ENCODE results near the gene SSR3.
"Not testable (repeated sequence)": the region's sequence is repeated elsewhere in the genome, so short reads cannot be mapped to it uniquely, and the experiment has no call there.

SSR3 gene

DNA sequence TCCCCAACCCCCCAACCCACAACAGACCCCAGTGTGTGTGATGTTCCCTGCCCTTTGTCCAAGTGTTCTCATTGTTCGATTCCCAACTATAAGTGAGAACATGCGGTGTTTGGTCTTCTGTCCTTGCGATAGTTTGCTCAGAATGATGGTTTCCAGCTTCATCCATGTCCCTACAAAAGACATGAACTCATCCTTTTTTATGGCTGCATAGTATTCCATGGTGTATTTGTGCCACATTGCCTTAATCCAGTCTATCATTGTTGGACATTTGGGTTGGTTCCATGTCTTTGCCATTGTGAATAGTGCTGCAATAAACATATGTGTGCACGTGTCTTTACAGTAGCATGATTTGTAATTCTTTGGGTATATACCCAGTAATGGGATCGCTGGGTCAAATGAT is 34.9 kb upstream of the SSR3 start:
- H3K4me3 ChIP-seq (ENCODE audit: low read depth, low read length); H3K27ac ChIP-seq (ENCODE audit: low read depth, low read length): not testable (repeated sequence)

GRCh38 chr3:156587760-156588069 is 32.8 kb upstream of the SSR3 start:
- Histone ChIP-seq H3K79me2 (ENCODE audit: control insufficient read depth, insufficient read depth, low read length, unreplicated experiment) (no peaks in the 10 kb centered on the region), H3K36me3 (ENCODE audit: insufficient read depth, low read length) (no peaks in the 10 kb centered on the region), H2AFZ (ENCODE audit: low read length, unreplicated experiment) (no peak overlapping the region), H3K27ac (ENCODE audit: low read depth, low read length) (no peak overlapping the region), H3K27me3 (ENCODE audit: insufficient read depth, low read length) (no peaks in the 10 kb centered on the region), H3K4me1 (ENCODE audit: control insufficient read depth, insufficient read depth, low read length, unreplicated experiment) (peaks cover 4% of the 10 kb centered on the region), H3K4me3 (ENCODE audit: low read depth, low read length) (no peak overlapping the region)

More for the DNA sequence above, 34.9 kb upstream of the SSR3 start:
- H3K36me3 ChIP-seq (ENCODE audit: insufficient read depth, low read length); H2AFZ ChIP-seq (ENCODE audit: low read length, unreplicated experiment); H3K27me3 ChIP-seq (ENCODE audit: insufficient read depth, low read length); H3K79me2 ChIP-seq (ENCODE audit: control insufficient read depth, insufficient read depth, low read length, unreplicated experiment): not testable (repeated sequence)
- peaks cover 11% of the 10 kb centered on the region for H3K4me1 ChIP-seq (ENCODE audit: control insufficient read depth, insufficient read depth, low read length, unreplicated experiment)

DNA sequence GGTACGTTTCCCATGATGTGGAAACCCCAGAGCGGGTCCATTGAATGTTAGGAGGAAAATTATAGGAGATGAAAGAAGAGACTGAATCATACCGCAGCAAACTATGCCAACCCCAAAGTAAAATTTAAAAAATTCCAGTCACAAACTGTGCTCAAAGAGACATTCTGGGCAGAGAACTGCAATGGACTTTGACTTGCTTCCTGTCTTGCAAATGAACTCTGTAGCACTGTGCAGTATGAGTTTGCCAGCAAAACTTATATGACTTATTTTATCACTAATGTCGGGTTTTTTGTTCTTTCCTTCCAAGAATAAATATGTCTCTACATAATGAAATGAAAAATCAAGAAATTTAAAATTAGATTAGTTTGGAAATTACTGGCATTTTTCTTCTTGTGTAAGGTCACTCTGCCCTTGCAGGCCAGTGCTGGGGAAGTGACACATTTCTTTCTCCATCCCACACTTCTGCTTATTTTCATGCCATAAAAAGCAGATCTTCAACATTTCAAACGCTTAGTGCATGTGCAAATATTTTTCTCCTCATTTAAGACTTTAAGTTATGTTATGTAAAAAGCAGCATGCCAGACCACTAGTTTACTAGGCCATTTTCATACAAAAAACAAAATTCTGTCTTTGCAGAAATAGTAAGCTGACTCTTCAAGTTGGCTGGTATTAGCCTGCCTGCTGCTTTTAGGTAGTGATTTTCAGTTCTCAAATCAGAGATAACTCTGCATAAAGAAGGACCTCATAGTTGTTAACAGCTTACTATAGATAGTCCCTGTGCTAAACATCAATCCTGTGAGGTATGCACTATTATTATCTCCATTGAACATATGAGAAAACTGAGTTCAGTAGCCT is 32.2 kb upstream of the SSR3 start:
- Histone ChIP-seq H3K27me3 (ENCODE audit: insufficient read depth, low read length) (no peaks in the 10 kb centered on the region), H3K4me1 (ENCODE audit: control insufficient read depth, insufficient read depth, low read length, unreplicated experiment) (peaks cover 5% of the 10 kb centered on the region), H3K79me2 (ENCODE audit: control insufficient read depth, insufficient read depth, low read length, unreplicated experiment) (no peaks in the 10 kb centered on the region), H3K27ac (ENCODE audit: low read depth, low read length) (no peak overlapping the region), H3K4me3 (ENCODE audit: low read depth, low read length) (no peak overlapping the region), H2AFZ (ENCODE audit: low read length, unreplicated experiment) (peak overlapping the region; percentile 39), H3K36me3 (ENCODE audit: insufficient read depth, low read length) (no peaks in the 10 kb centered on the region)

GRCh38 chr3:156583469-156583868 is 28.6 kb upstream of the SSR3 start:
- Histone ChIP-seq H3K27ac (ENCODE audit: low read depth, low read length) (no peak overlapping the region), H3K27me3 (ENCODE audit: insufficient read depth, low read length) (no peaks in the 10 kb centered on the region), H3K36me3 (ENCODE audit: insufficient read depth, low read length) (no peaks in the 10 kb centered on the region), H3K4me1 (ENCODE audit: control insufficient read depth, insufficient read depth, low read length, unreplicated experiment) (peaks cover 6% of the 10 kb centered on the region), H3K79me2 (ENCODE audit: control insufficient read depth, insufficient read depth, low read length, unreplicated experiment) (no peaks in the 10 kb centered on the region), H2AFZ (ENCODE audit: low read length, unreplicated experiment) (no peak overlapping the region), H3K4me3 (ENCODE audit: low read depth, low read length) (no peak overlapping the region)

GRCh38 chr3:156582532-156583183 is 27.7 kb upstream of the SSR3 start:
- Histone ChIP-seq H3K4me1 (ENCODE audit: control insufficient read depth, insufficient read depth, low read length, unreplicated experiment) (peaks cover 14% of the 10 kb centered on the region), H3K4me3 (ENCODE audit: low read depth, low read length) (no peak overlapping the region), H3K27me3 (ENCODE audit: insufficient read depth, low read length) (no peaks in the 10 kb centered on the region), H2AFZ (ENCODE audit: low read length, unreplicated experiment) (peak overlapping the region; percentile 12), H3K36me3 (ENCODE audit: insufficient read depth, low read length) (no peaks in the 10 kb centered on the region), H3K27ac (ENCODE audit: low read depth, low read length) (no peak overlapping the region), H3K79me2 (ENCODE audit: control insufficient read depth, insufficient read depth, low read length, unreplicated experiment) (no peaks in the 10 kb centered on the region)

GRCh38 chr3:156581954-156582353 is 27.0 kb upstream of the SSR3 start:
- Histone ChIP-seq H3K4me3 (ENCODE audit: low read depth, low read length) (no peak overlapping the region), H3K36me3 (ENCODE audit: insufficient read depth, low read length) (no peaks in the 10 kb centered on the region), H3K4me1 (ENCODE audit: control insufficient read depth, insufficient read depth, low read length, unreplicated experiment) (peaks cover 14% of the 10 kb centered on the region), H3K27me3 (ENCODE audit: insufficient read depth, low read length) (no peaks in the 10 kb centered on the region), H3K79me2 (ENCODE audit: control insufficient read depth, insufficient read depth, low read length, unreplicated experiment) (no peaks in the 10 kb centered on the region), H2AFZ (ENCODE audit: low read length, unreplicated experiment) (no peak overlapping the region), H3K27ac (ENCODE audit: low read depth, low read length) (no peak overlapping the region)

- H3K79me2 ChIP-seq (ENCODE audit: control insufficient read depth, insufficient read depth, low read length, unreplicated experiment) = no peaks in the 10 kb centered on the region
- H3K4me1 ChIP-seq (ENCODE audit: control insufficient read depth, insufficient read depth, low read length, unreplicated experiment) = peaks cover 14% of the 10 kb centered on the region
- no peaks in the 10 kb centered on the region for H3K36me3 ChIP-seq (ENCODE audit: insufficient read depth, low read length)
Observed at GRCh38 chr3:156581033-156581432, 26.1 kb upstream of the SSR3 start.

DNA sequence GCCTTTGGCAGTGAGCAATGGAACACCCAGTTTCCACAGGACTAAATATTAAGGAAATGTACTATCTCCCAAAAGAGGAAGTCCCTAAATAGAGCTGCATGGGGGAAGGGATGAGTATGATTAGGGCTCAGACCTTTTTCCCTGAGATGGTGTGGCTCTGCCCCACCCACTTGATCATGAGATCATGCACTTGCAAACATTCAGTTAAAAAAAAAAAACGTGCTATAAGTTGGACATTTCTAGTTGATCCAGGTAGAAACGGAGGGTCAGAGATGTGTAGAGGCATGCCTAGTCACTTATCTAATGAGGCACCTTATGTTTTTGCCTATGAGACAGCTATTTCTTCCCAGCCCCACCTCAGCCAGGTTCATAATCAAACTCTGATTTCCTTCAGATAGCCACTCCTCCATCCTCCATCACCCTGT is 24.5 kb upstream of the SSR3 start:
- Histone ChIP-seq H3K36me3 (ENCODE audit: insufficient read depth, low read length) (no peaks in the 10 kb centered on the region), H3K4me3 (ENCODE audit: low read depth, low read length) (no peak overlapping the region), H3K79me2 (ENCODE audit: control insufficient read depth, insufficient read depth, low read length, unreplicated experiment) (no peaks in the 10 kb centered on the region), H3K27ac (ENCODE audit: low read depth, low read length) (no peak overlapping the region), H2AFZ (ENCODE audit: low read length, unreplicated experiment) (no peak overlapping the region), H3K4me1 (ENCODE audit: control insufficient read depth, insufficient read depth, low read length, unreplicated experiment) (peaks cover 14% of the 10 kb centered on the region), H3K27me3 (ENCODE audit: insufficient read depth, low read length) (no peaks in the 10 kb centered on the region)

More at GRCh38 chr3:156581033-156581432, 26.1 kb upstream of the SSR3 start:
- Histone ChIP-seq H3K27ac (ENCODE audit: low read depth, low read length) (no peak overlapping the region), H3K4me3 (ENCODE audit: low read depth, low read length) (no peak overlapping the region), H3K27me3 (ENCODE audit: insufficient read depth, low read length) (no peaks in the 10 kb centered on the region), H2AFZ (ENCODE audit: low read length, unreplicated experiment) (no peak overlapping the region)

DNA sequence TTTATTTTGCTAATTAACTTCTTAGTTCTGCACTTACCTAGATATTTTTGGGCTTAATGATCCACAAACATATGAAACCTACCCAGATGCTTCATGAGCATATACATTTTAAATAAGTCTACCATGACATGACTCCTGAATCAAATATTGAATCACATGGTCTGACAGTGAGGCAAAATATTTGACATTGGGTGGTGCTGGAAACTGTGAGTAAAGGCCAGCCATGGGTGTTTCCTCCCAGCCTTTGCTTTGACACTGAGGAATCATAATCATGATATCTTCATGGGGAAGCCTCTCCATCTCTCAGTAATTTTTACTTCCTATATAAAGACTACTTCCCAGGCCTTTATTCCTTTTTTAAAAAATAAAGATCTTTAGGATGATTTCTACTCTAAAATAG is 22.8 kb upstream of the SSR3 start:
- Histone ChIP-seq H3K4me1 (ENCODE audit: control insufficient read depth, insufficient read depth, low read length, unreplicated experiment) (peaks cover 10% of the 10 kb centered on the region), H3K79me2 (ENCODE audit: control insufficient read depth, insufficient read depth, low read length, unreplicated experiment) (no peaks in the 10 kb centered on the region), H3K4me3 (ENCODE audit: low read depth, low read length) (no peak overlapping the region), H3K27ac (ENCODE audit: low read depth, low read length) (no peak overlapping the region), H2AFZ (ENCODE audit: low read length, unreplicated experiment) (no peak overlapping the region), H3K36me3 (ENCODE audit: insufficient read depth, low read length) (no peaks in the 10 kb centered on the region), H3K27me3 (ENCODE audit: insufficient read depth, low read length) (no peaks in the 10 kb centered on the region)

DNA sequence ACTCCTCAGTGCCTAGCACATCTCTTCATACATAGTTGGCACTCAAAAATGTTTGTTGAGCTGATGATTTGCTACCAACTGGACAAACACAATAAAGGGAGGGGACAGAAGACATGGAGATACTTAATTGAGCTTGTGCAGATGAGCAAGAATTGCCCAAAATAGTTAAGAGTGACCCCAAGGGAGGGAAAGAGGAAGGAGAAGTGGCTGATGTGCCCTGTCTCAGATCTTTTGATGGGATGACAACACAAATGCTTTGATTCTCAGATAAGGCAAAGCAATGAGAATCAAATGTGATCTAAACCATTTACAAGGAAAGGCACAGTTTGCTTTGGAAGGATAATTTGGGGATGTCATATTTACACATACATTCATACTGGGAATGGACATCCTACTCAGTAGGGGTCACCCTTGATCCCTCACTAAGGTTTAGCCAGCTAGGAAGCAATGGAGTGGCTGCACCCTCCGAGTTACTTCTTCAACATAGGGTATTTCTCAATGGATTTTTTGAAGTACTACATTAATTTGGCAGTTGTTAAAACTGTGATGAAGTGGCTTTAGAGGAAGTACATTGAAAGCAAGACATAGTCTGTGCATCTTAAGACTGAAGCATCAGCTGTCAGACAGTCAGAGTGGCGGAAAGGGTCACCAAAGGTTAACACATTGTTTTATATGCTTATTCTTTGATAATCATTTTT is 21.9 kb upstream of the SSR3 start:
- Histone ChIP-seq H3K4me1 (ENCODE audit: control insufficient read depth, insufficient read depth, low read length, unreplicated experiment) (peaks cover 9% of the 10 kb centered on the region), H3K79me2 (ENCODE audit: control insufficient read depth, insufficient read depth, low read length, unreplicated experiment) (no peaks in the 10 kb centered on the region), H3K36me3 (ENCODE audit: insufficient read depth, low read length) (no peaks in the 10 kb centered on the region), H3K27me3 (ENCODE audit: insufficient read depth, low read length) (no peaks in the 10 kb centered on the region), H3K27ac (ENCODE audit: low read depth, low read length) (no peak overlapping the region), H2AFZ (ENCODE audit: low read length, unreplicated experiment) (no peak overlapping the region), H3K4me3 (ENCODE audit: low read depth, low read length) (no peak overlapping the region)
